ENCODE data around the gene CRB1.

The CRB1 gene

GRCh38 chr1:197269053-197269452 lies 1.0 kb downstream of the CRB1 start:
- DNase-seq (ENCODE audit: low read depth) = no peak
- TF ChIP-seq CTCF (conservative IDR thresholded peaks at IDR 0.05; ENCODE audit: control insufficient read depth, insufficient read depth, low read depth, low read length) = no peak
- no peak overlapping the region for H3K4me3 ChIP-seq (ENCODE audit: control insufficient read depth, low read depth, low read length)

- DNase-seq (ENCODE audit: low read depth) = no peak
- H3K4me3 ChIP-seq (ENCODE audit: control insufficient read depth, low read depth, low read length) = no peak overlapping the region
- TF ChIP-seq CTCF (conservative IDR thresholded peaks at IDR 0.05; ENCODE audit: control insufficient read depth, insufficient read depth, low read depth, low read length) = no peak
Observed at GRCh38 chr1:197272791-197273190, 4.7 kb downstream of the CRB1 start.

GRCh38 chr1:197277166-197277565 lies 9.1 kb downstream of the CRB1 start:
- no peak overlapping the region for H3K4me3 ChIP-seq (ENCODE audit: control insufficient read depth, low read depth, low read length)
- no peak for DNase-seq (ENCODE audit: low read depth)
- no peak for TF ChIP-seq CTCF (conservative IDR thresholded peaks at IDR 0.05; ENCODE audit: control insufficient read depth, insufficient read depth, low read depth, low read length)

- H3K4me3 ChIP-seq (ENCODE audit: control insufficient read depth, low read depth, low read length) = no peak overlapping the region
- DNase-seq (ENCODE audit: low read depth) = no peak
- TF ChIP-seq CTCF (conservative IDR thresholded peaks at IDR 0.05; ENCODE audit: control insufficient read depth, insufficient read depth, low read depth, low read length) = no peak
Observed at GRCh38 chr1:197284325-197284724, 16.3 kb downstream of the CRB1 start.

- TF ChIP-seq CTCF (conservative IDR thresholded peaks at IDR 0.05; ENCODE audit: control insufficient read depth, insufficient read depth, low read depth, low read length) = no peak
- no peak for DNase-seq (ENCODE audit: low read depth)
- H3K4me3 ChIP-seq (ENCODE audit: control insufficient read depth, low read depth, low read length) = no peak overlapping the region
Observed at GRCh38 chr1:197284966-197285365, 16.9 kb downstream of the CRB1 start.

- DNase-seq (ENCODE audit: low read depth) = no peak
- TF ChIP-seq CTCF (conservative IDR thresholded peaks at IDR 0.05; ENCODE audit: control insufficient read depth, insufficient read depth, low read depth, low read length) = no peak
- H3K4me3 ChIP-seq (ENCODE audit: control insufficient read depth, low read depth, low read length) = no peak overlapping the region
Observed at GRCh38 chr1:197285526-197286205, 17.6 kb downstream of the CRB1 start.

GRCh38 chr1:197286634-197287033 lies 18.6 kb downstream of the CRB1 start:
- no peak overlapping the region for H3K4me3 ChIP-seq (ENCODE audit: control insufficient read depth, low read depth, low read length)
- no peak for TF ChIP-seq CTCF (conservative IDR thresholded peaks at IDR 0.05; ENCODE audit: control insufficient read depth, insufficient read depth, low read depth, low read length)
- DNase-seq (ENCODE audit: low read depth) = no peak
